Peyer's patch (tissue), 4 donors: ENCODE measurements around the gene LEMD2.

Experiments
- POLR2A ChIP-seq, 2 donors: fragments of 450-650 bp; IDR thresholded peaks; one replicate each; pipeline ENCODE4 v1.5.1; 2017; ENCODE audit warnings: antibody characterized with exemption in 2 of 2, mild to moderate bottlenecking in 2 of 2, moderate library complexity in 2 of 2
- TF ChIP-seq, protein P1 (sequence below), 6 experiments: fragments of 450-650 bp in 4 of 6; fragments of 200-600 bp in 2 of 6; sonication (generic) in 1 of 6; IDR thresholded peaks; one replicate each; pipeline ENCODE4 v1.5.1; 2017 to 2019; ENCODE audit warnings: antibody characterized with exemption in 6 of 6, mild to moderate bottlenecking in 3 of 6, moderate library complexity in 1 of 6

DNA sequence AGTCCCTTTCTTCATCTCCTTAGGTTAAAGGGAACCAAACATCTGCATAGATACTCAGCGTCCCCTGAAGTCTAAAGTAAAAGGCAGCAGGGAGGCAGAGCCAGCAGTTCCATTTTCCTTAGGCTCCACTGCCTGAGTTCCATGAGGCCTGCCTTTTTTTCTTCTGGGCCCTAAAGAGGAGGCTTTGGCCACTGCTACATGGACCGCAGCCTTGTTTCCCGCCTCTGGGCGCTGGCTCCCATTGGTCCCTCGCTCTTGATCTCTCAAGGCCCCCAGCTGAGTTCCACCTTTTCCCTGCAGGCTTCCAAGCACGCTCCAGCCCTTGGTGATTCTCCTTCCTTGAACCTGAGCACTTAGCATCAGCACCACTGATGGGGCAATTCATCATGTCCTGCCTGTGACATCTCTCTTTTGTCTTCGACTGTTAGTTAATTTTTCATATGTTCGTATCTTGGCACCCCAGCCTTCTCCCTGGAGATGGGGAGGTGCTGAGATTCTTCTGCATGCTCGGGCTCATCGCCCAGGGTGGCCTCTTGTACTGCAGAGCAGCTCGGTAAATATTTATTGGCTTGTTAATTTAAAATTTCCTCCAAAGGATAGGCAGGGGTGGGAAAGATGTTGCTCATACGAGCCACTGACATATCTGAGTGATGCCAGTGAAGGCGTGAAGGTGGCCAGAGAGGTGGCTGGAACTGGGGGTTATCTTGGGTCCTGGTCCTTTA is 11.5 kb upstream of the LEMD2 start:
- TF ChIP-seq, protein P1, sequence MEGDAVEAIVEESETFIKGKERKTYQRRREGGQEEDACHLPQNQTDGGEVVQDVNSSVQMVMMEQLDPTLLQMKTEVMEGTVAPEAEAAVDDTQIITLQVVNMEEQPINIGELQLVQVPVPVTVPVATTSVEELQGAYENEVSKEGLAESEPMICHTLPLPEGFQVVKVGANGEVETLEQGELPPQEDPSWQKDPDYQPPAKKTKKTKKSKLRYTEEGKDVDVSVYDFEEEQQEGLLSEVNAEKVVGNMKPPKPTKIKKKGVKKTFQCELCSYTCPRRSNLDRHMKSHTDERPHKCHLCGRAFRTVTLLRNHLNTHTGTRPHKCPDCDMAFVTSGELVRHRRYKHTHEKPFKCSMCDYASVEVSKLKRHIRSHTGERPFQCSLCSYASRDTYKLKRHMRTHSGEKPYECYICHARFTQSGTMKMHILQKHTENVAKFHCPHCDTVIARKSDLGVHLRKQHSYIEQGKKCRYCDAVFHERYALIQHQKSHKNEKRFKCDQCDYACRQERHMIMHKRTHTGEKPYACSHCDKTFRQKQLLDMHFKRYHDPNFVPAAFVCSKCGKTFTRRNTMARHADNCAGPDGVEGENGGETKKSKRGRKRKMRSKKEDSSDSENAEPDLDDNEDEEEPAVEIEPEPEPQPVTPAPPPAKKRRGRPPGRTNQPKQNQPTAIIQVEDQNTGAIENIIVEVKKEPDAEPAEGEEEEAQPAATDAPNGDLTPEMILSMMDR (IDR thresholded peaks at IDR 0.05): no peak
- TF ChIP-seq POLR2A (IDR thresholded peaks at IDR 0.05): no peak
